Erythroblast (primary cell): ENCODE results near the gene VSIG10.

Experiments used
- GATA1 ChIP-seq: IDR thresholded peaks from 2 replicates; pipeline ENCODE4 v1.6.1; 2011; ENCODE audit warnings: low read depth, mild to moderate bottlenecking, control low read depth, low read length, moderate library complexity
- POLR2A ChIP-seq: IDR thresholded peaks from 2 replicates; pipeline ENCODE4 v1.6.1; 2011; ENCODE audit warnings: mild to moderate bottlenecking, low read length

- no peak for TF ChIP-seq POLR2A
- TF ChIP-seq GATA1, result no peak
These were observed 32.8 kb upstream of the VSIG10 start for GRCh38 chr12:118136559-118137003.
